Measurements from ENCODE around the gene LENEP.

The LENEP gene

DNA sequence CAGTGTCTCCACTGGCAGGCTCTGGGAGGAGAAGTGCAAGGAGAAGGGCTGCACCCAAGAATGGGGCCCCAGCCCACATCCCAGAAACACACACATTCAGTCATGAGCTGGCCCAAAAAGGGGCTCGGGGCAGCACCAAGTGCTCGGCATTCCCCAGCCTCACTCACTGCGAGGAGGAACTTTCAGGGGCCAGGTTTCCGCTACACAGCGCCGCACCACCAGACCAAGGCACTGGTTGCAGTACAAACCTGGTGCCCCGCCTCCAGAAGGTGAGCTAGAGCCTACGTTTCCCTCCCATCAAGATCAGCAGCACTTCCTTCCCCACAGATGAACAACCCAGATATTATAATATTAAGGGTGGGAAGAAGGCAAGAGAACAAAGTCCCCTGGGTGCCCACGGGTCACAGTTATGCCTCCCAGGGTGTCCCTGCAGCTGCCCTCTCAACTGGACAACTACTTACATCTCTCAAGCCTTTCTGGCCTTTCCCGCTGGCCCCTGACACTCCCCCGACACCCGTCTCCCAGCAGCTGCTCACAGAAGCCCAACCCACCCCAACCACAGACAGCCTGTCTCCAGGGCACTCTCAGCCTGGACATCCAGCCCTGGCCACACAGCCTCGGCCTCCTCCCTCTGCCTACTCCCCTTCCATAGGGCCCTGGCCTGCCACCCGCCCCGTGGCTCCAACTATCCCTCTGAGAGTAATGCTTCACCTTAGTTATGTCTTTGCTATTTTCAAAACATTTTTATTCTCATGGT is 41.3 kb upstream of the LENEP start:
- peak overlapping the region; percentile 86 for H3K4me2 ChIP-seq (ENCODE audit: low read depth, low read length, poor library complexity, severe bottlenecking)
- H3K9ac ChIP-seq (ENCODE audit: low read depth, low read length, poor library complexity, severe bottlenecking) = peak overlapping the region; percentile 84
- peaks cover 26% of the 10 kb centered on the region; the same call in 1 of the 2 replicates for H3K36me3 ChIP-seq (ENCODE audit: insufficient read depth, low read length)
- no peak for TF ChIP-seq EZH2phosphoT487 (IDR thresholded peaks at IDR 0.05; ENCODE audit: borderline replicate concordance)
- TF ChIP-seq, protein P1, sequence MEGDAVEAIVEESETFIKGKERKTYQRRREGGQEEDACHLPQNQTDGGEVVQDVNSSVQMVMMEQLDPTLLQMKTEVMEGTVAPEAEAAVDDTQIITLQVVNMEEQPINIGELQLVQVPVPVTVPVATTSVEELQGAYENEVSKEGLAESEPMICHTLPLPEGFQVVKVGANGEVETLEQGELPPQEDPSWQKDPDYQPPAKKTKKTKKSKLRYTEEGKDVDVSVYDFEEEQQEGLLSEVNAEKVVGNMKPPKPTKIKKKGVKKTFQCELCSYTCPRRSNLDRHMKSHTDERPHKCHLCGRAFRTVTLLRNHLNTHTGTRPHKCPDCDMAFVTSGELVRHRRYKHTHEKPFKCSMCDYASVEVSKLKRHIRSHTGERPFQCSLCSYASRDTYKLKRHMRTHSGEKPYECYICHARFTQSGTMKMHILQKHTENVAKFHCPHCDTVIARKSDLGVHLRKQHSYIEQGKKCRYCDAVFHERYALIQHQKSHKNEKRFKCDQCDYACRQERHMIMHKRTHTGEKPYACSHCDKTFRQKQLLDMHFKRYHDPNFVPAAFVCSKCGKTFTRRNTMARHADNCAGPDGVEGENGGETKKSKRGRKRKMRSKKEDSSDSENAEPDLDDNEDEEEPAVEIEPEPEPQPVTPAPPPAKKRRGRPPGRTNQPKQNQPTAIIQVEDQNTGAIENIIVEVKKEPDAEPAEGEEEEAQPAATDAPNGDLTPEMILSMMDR (conservative IDR thresholded peaks at IDR 0.05; ENCODE audit: low read length) = no peak
- H3K9me2 ChIP-seq (replicated peaks; ENCODE audit: low read depth, low read length) = no peaks in the 10 kb centered on the region
- H2AFZ ChIP-seq (ENCODE audit: low read length) = no peak overlapping the region
- peaks cover 10% of the 10 kb centered on the region; the same call in 1 of the 2 replicates for H3F3A ChIP-seq (ENCODE audit: low read depth)
- no peaks in the 10 kb centered on the region for H3K27me3 ChIP-seq (ENCODE audit: insufficient read depth, low read length, poor library complexity, severe bottlenecking)
- H3K4me1 ChIP-seq (ENCODE audit: insufficient read depth, low read length, poor library complexity, severe bottlenecking) = peaks cover 79% of the 10 kb centered on the region
- H4K20me1 ChIP-seq (ENCODE audit: insufficient read depth, low read length, poor library complexity, severe bottlenecking) = peaks cover 14% of the 10 kb centered on the region
- H3K4me3 ChIP-seq (ENCODE audit: low read length, poor library complexity, severe bottlenecking) = peak overlapping the region; percentile 86
- H3K9me3 ChIP-seq (ENCODE audit: insufficient read depth, low read depth, low read length) = no peaks in the 10 kb centered on the region
- H3K79me2 ChIP-seq (ENCODE audit: insufficient read depth, low read length) = peaks cover 68% of the 10 kb centered on the region

DNA sequence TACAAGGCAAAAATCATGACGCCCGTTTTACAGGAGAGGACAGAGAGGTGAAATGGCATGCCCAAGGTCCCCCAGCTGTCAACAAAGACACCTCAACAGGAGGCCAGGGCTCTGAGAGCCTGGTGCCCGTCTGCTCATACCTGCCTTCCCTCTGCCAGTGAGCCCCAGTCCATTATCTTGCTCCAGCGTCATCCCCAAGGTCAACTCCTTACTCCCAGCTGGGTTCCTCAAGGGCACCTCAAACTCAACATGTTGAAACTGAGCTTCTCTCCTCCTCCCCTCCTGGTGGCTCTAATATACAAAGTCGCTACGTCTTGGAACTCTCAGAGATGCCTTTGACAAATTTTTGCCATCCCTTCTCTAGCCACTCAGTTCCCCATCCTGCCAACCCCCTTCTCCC is 40.7 kb upstream of the LENEP start:
- H3K36me3 ChIP-seq (ENCODE audit: insufficient read depth, low read length) = peaks cover 22% of the 10 kb centered on the region; the same call in 1 of the 2 replicates
- no peaks in the 10 kb centered on the region for H3K9me3 ChIP-seq (ENCODE audit: insufficient read depth, low read depth, low read length)
- no peak overlapping the region for H2AFZ ChIP-seq (ENCODE audit: low read length)
- H3F3A ChIP-seq (ENCODE audit: low read depth) = peaks cover 10% of the 10 kb centered on the region; the same call in 1 of the 2 replicates
- peak overlapping the region; percentile 86 for H3K4me3 ChIP-seq (ENCODE audit: low read length, poor library complexity, severe bottlenecking)
- peaks cover 74% of the 10 kb centered on the region for H3K79me2 ChIP-seq (ENCODE audit: insufficient read depth, low read length)
- peak overlapping the region; percentile 86 for H3K4me2 ChIP-seq (ENCODE audit: low read depth, low read length, poor library complexity, severe bottlenecking)
- H3K9me2 ChIP-seq (replicated peaks; ENCODE audit: low read depth, low read length) = no peaks in the 10 kb centered on the region
- H3K4me1 ChIP-seq (ENCODE audit: insufficient read depth, low read length, poor library complexity, severe bottlenecking) = peaks cover 75% of the 10 kb centered on the region
- H4K20me1 ChIP-seq (ENCODE audit: insufficient read depth, low read length, poor library complexity, severe bottlenecking) = peaks cover 14% of the 10 kb centered on the region
- no peaks in the 10 kb centered on the region for H3K27me3 ChIP-seq (ENCODE audit: insufficient read depth, low read length, poor library complexity, severe bottlenecking)
- TF ChIP-seq, protein P1 (conservative IDR thresholded peaks at IDR 0.05; ENCODE audit: low read length) = no peak
- no peak for TF ChIP-seq EZH2phosphoT487 (IDR thresholded peaks at IDR 0.05; ENCODE audit: borderline replicate concordance)
- peak overlapping the region; percentile 84 for H3K9ac ChIP-seq (ENCODE audit: low read depth, low read length, poor library complexity, severe bottlenecking)

GRCh38 chr1:154953611-154954038 is 39.8 kb upstream of the LENEP start:
- H3K4me3 ChIP-seq (ENCODE audit: low read length, poor library complexity, severe bottlenecking) = peak overlapping the region; percentile 86
- H3K27me3 ChIP-seq (ENCODE audit: insufficient read depth, low read length, poor library complexity, severe bottlenecking) = no peaks in the 10 kb centered on the region
- TF ChIP-seq, protein P1 (conservative IDR thresholded peaks at IDR 0.05; ENCODE audit: low read length) = no peak
- no peak for TF ChIP-seq EZH2phosphoT487 (IDR thresholded peaks at IDR 0.05; ENCODE audit: borderline replicate concordance)
- peaks cover 78% of the 10 kb centered on the region for H3K79me2 ChIP-seq (ENCODE audit: insufficient read depth, low read length)
- no peak overlapping the region for H2AFZ ChIP-seq (ENCODE audit: low read length)
- H3K4me2 ChIP-seq (ENCODE audit: low read depth, low read length, poor library complexity, severe bottlenecking) = peak overlapping the region; percentile 86
- peaks cover 10% of the 10 kb centered on the region; the same call in 1 of the 2 replicates for H3F3A ChIP-seq (ENCODE audit: low read depth)
- H4K20me1 ChIP-seq (ENCODE audit: insufficient read depth, low read length, poor library complexity, severe bottlenecking) = peaks cover 14% of the 10 kb centered on the region
- H3K9me2 ChIP-seq (replicated peaks; ENCODE audit: low read depth, low read length) = no peaks in the 10 kb centered on the region
- H3K36me3 ChIP-seq (ENCODE audit: insufficient read depth, low read length) = peaks cover 13% of the 10 kb centered on the region; the same call in 1 of the 2 replicates
- H3K9me3 ChIP-seq (ENCODE audit: insufficient read depth, low read depth, low read length) = no peaks in the 10 kb centered on the region
- peaks cover 68% of the 10 kb centered on the region for H3K4me1 ChIP-seq (ENCODE audit: insufficient read depth, low read length, poor library complexity, severe bottlenecking)
- peak overlapping the region; percentile 84 for H3K9ac ChIP-seq (ENCODE audit: low read depth, low read length, poor library complexity, severe bottlenecking)
